HL-60 (cell line): ENCODE results near the gene NUP210.

Experiments used
- CTCF ChIP-seq: IDR thresholded peaks from one replicate; pipeline ENCODE4 v1.5.1; 2011; ENCODE audit warnings: low read length, control low read depth, inconsistent platforms; ENCODE audit not compliant: insufficient read depth
- POLR2AphosphoS5 ChIP-seq: IDR thresholded peaks from 2 replicates; pipeline ENCODE4 v1.6.1; 2012; ENCODE audit warnings: low read depth

GRCh38 chr3:13274125-13274524 lies 146.0 kb downstream of the NUP210 start:
- TF ChIP-seq CTCF (no peak), POLR2AphosphoS5 (no peak)
